H1 (cell line): Measurements from ENCODE around the gene MFRP. TPM values are rescaled to one million over a fixed set of nuclear protein-coding genes. Genes with fewer than 3 reads are reported as not detected.

Experiments
- CTCF ChIA-PET: fragments of 300-600 bp; sonication (Branson Sonifier 250); formaldehyde crosslinking; loops from one replicate; lab custom pipeline; 2021; ENCODE audit not compliant: partially characterized antibody; lab: Charles Lee
- POLR2A ChIA-PET: fragments of 300-600 bp; sonication (Branson Sonifier 250); formaldehyde crosslinking; loops from one replicate; lab custom pipeline; 2021; ENCODE audit warnings: inconsistent platforms; ENCODE audit not compliant: partially characterized antibody; lab: Charles Lee
- DNase-seq, 2 experiments: peaks; one replicate each; pipeline versions ENCODE4 v3.0.0 to v3.0.0-alpha.2; 2010 to 2022; ENCODE audit warnings: low spot score in 2 of 2, low read depth in 1 of 2, mixed read lengths in 1 of 2
- FAIRE-seq: peaks from 2 replicates; lab custom pipeline; 2011; peaks lifted over from hg19 to GRCh38; lab: Jason Lieb, UNC
- H2AFZ ChIP-seq: 2 replicates; pipeline ENCODE4 v1.8.1; 2012; ENCODE audit warnings: low read length, inconsistent platforms
- H2AK5ac ChIP-seq: 2 replicates; pipeline ENCODE4 v1.6.1; 2013; ENCODE audit warnings: low read depth, low read length
- H2BK120ac ChIP-seq: replicated peaks from 2 replicates; pipeline ENCODE3; 2013; ENCODE audit warnings: low read depth, low read length, inconsistent platforms
- H2BK12ac ChIP-seq: 2 replicates; pipeline ENCODE4 v1.6.1; 2013; ENCODE audit warnings: low read depth, low read length
- H2BK15ac ChIP-seq: 2 replicates; pipeline ENCODE4 v1.6.1; 2013; ENCODE audit warnings: low read length
- H2BK20ac ChIP-seq: 2 replicates; pipeline ENCODE4 v1.6.1; 2013; ENCODE audit warnings: low read length
- H2BK5ac ChIP-seq: 2 replicates; pipeline ENCODE4 v1.6.1; 2013; ENCODE audit warnings: low read depth, low read length
- H3K14ac ChIP-seq: 2 replicates; pipeline ENCODE4 v1.6.1; 2013; ENCODE audit warnings: inconsistent platforms; ENCODE audit not compliant: insufficient read length
- H3K18ac ChIP-seq: 2 replicates; pipeline ENCODE4 v1.6.1; 2013; ENCODE audit warnings: low read length; ENCODE audit errors: extremely low read depth
- H3K23ac ChIP-seq: 2 replicates; pipeline ENCODE4 v1.6.1; 2013; ENCODE audit warnings: inconsistent platforms; ENCODE audit not compliant: insufficient read length
- H3K23me2 ChIP-seq: 2 replicates; pipeline ENCODE4 v1.6.1; 2013; ENCODE audit warnings: low read depth, low read length
- H3K27ac ChIP-seq: 2 replicates; pipeline ENCODE4 v1.6.1; 2011; ENCODE audit warnings: low read depth, low read length, inconsistent platforms
- H3K27me3 ChIP-seq, 4 experiments: replicated peaks in 1 of 4; 1 replicate in 1 of 4; 2 replicates in 3 of 4; pipeline versions ENCODE4 v1.6.1 to v1.8.1; 2011 to 2013; ENCODE audit warnings: low read length in 3 of 4, mild to moderate bottlenecking in 3 of 4, inconsistent platforms in 2 of 4, mixed read lengths in 2 of 4, moderate library complexity in 1 of 4; ENCODE audit not compliant: control insufficient read depth in 3 of 4, insufficient read depth in 3 of 4; ENCODE audit errors: extremely low read depth in 1 of 4
- H3K36me3 ChIP-seq, 4 experiments: 2 replicates each; pipeline versions ENCODE4 v1.6.1 to v1.8.1; 2011 to 2013; ENCODE audit warnings: mild to moderate bottlenecking in 4 of 4, low read length in 3 of 4, moderate library complexity in 2 of 4, control low read depth in 1 of 4, inconsistent platforms in 1 of 4; ENCODE audit not compliant: insufficient read depth in 4 of 4, control insufficient read depth in 2 of 4
- H3K4ac ChIP-seq: replicated peaks from 2 replicates; pipeline ENCODE3; 2013; ENCODE audit warnings: low read length, low read depth, mixed read lengths, inconsistent platforms; ENCODE audit not compliant: insufficient read length
- H3K4me1 ChIP-seq, 4 experiments: replicated peaks in 1 of 4; 1 replicate in 1 of 4; 2 replicates in 3 of 4; pipeline versions ENCODE4 v1.6.1 to v1.8.1; 2011 to 2013; ENCODE audit warnings: low read length in 3 of 4, inconsistent platforms in 2 of 4, mixed read lengths in 1 of 4; ENCODE audit not compliant: insufficient read depth in 4 of 4, control insufficient read depth in 3 of 4
- H3K4me2 ChIP-seq, 2 experiments: 2 replicates each; pipeline versions ENCODE4 v1.6.1 to v1.8.1; 2011 to 2013; ENCODE audit warnings: low read depth in 2 of 2, low read length in 2 of 2, control low read depth in 1 of 2, inconsistent platforms in 1 of 2, mild to moderate bottlenecking in 1 of 2; ENCODE audit not compliant: insufficient read depth in 1 of 2
- H3K4me3 ChIP-seq, 4 experiments: fragments of 200-600, 300-600 bp in 1 of 4; sonication (generic), shearing (Covaris generic), sonication (Bioruptor Twin) in 1 of 4; 2 replicates each; pipeline versions ENCODE4 v1.5.1 to v1.8.1; 2011 to 2016; ENCODE audit warnings: low read length in 4 of 4, low read depth in 3 of 4, control low read depth in 2 of 4, inconsistent platforms in 2 of 4, mild to moderate bottlenecking in 2 of 4, mixed read lengths in 1 of 4, moderate library complexity in 1 of 4; ENCODE audit not compliant: insufficient read depth in 2 of 4; ENCODE audit errors: extremely low read depth in 1 of 4
- H3K56ac ChIP-seq: replicated peaks from 2 replicates; pipeline ENCODE3; 2013; ENCODE audit warnings: low read depth, mild to moderate bottlenecking, mixed read lengths, low read length, inconsistent platforms; ENCODE audit not compliant: insufficient read length
- H3K79me1 ChIP-seq: 2 replicates; pipeline ENCODE4 v1.6.1; 2013; ENCODE audit warnings: low read depth, low read length, control low read depth
- H3K79me2 ChIP-seq, 2 experiments: 2 replicates each; pipeline versions ENCODE4 v1.6.1 to v1.8.1; 2012 to 2013; ENCODE audit warnings: low read length in 2 of 2, mild to moderate bottlenecking in 2 of 2, inconsistent platforms in 1 of 2; ENCODE audit not compliant: insufficient read depth in 2 of 2, control insufficient read depth in 1 of 2
- H3K9ac ChIP-seq, 4 experiments: replicated peaks in 1 of 4; 1 replicate in 1 of 4; 2 replicates in 3 of 4; pipeline versions ENCODE4 v1.6.1 to v1.8.1; 2011 to 2013; ENCODE audit warnings: low read depth in 3 of 4, low read length in 3 of 4, control low read depth in 2 of 4, mild to moderate bottlenecking in 2 of 4, moderate library complexity in 2 of 4, inconsistent platforms in 1 of 4; ENCODE audit errors: extremely low read depth in 1 of 4
- H3K9me3 ChIP-seq, 2 experiments: 2 replicates each; pipeline versions ENCODE4 v1.6.1 to v1.8.1; 2012 to 2013; ENCODE audit warnings: mild to moderate bottlenecking in 2 of 2, moderate library complexity in 2 of 2, control low read depth in 1 of 2, inconsistent platforms in 1 of 2, low read depth in 1 of 2, low read length in 1 of 2, mixed read lengths in 1 of 2; ENCODE audit not compliant: insufficient read depth in 2 of 2
- H4K20me1 ChIP-seq, 2 experiments: replicated peaks in 1 of 2; 2 replicates each; pipeline versions ENCODE3 to v1.8.1; 2011 to 2013; ENCODE audit warnings: inconsistent platforms in 2 of 2, low read length in 2 of 2, mild to moderate bottlenecking in 1 of 2; ENCODE audit not compliant: insufficient read depth in 2 of 2, control insufficient read depth in 1 of 2
- H4K5ac ChIP-seq: 2 replicates; pipeline ENCODE4 v1.6.1; 2013; ENCODE audit warnings: low read length, low read depth, mixed read lengths, inconsistent platforms; ENCODE audit not compliant: insufficient read length
- H4K8ac ChIP-seq: 2 replicates; pipeline ENCODE4 v1.8.0; 2013; ENCODE audit warnings: mild to moderate bottlenecking, moderate library complexity, low read length, inconsistent platforms; ENCODE audit not compliant: insufficient read depth; ENCODE audit errors: extremely low read depth
- H4K91ac ChIP-seq: replicated peaks from 2 replicates; pipeline ENCODE3; 2013; ENCODE audit warnings: low read length, mixed read lengths, inconsistent platforms; ENCODE audit not compliant: insufficient read length
- ASH2L ChIP-seq: fragments of 200-600, 300-600 bp; sonication (generic); IDR thresholded peaks from one replicate; pipeline ENCODE4 v1.7.1; 2017; ENCODE audit warnings: low read length
- CHD2 ChIP-seq: IDR thresholded peaks from 2 replicates; pipeline ENCODE4 v1.6.1; 2012; ENCODE audit warnings: low read length, improper control_type of control experiment
- HDAC2 ChIP-seq, 2 experiments: fragments of 300-600 bp in 1 of 2; sonication (generic) in 1 of 2; IDR thresholded peaks; 2 replicates each; pipeline ENCODE4 v1.6.1; 2011 to 2012; ENCODE audit warnings: low read depth in 2 of 2, low read length in 2 of 2, mild to moderate bottlenecking in 2 of 2, moderate library complexity in 2 of 2, borderline replicate concordance in 1 of 2, inconsistent platforms in 1 of 2
- KDM1A ChIP-seq: fragments of 200-600, 300-600 bp; sonication (generic); IDR thresholded peaks from 2 replicates; pipeline ENCODE4 v1.7.1; 2016; ENCODE audit warnings: mild to moderate bottlenecking, low read length, borderline replicate concordance
- RFX5 ChIP-seq: IDR thresholded peaks from 2 replicates; pipeline ENCODE4 v1.6.1; 2011; ENCODE audit warnings: low read depth, low read length, improper control_type of control experiment, borderline replicate concordance
- SIX5 ChIP-seq: IDR thresholded peaks from 2 replicates; pipeline ENCODE4 v1.6.1; 2011; ENCODE audit warnings: mild to moderate bottlenecking, low read depth, low read length
- TAF1 ChIP-seq: IDR thresholded peaks from 2 replicates; pipeline ENCODE4 v1.6.1; 2011; ENCODE audit warnings: mild to moderate bottlenecking, low read depth, low read length
- YY1 ChIP-seq: IDR thresholded peaks from 2 replicates; pipeline ENCODE4 v1.6.1; 2011; ENCODE audit warnings: low read depth, mild to moderate bottlenecking, low read length
- WGBS, 2 experiments: shearing (Covaris generic) in 1 of 2; methylation state at CpG; one replicate each; pipeline versions ENCODE4 v1.1.6 to v1.1.7; 2013 to 2015; ENCODE audit warnings: low lambda C conversion rate in 2 of 2, mixed read lengths in 2 of 2, inconsistent platforms in 1 of 2, low coverage in 1 of 2, missing lambda C conversion rate in 1 of 2; ENCODE audit not compliant: insufficient replicate concordance in 2 of 2, insufficient coverage in 1 of 2, insufficient read length in 1 of 2; ENCODE audit errors: extremely low coverage in 1 of 2, missing lambda C conversion rate in 1 of 2; 5-methylcytosine and 5-hydroxymethylcytosine counted together
- polyA plus RNA-seq, 7 experiments: library from polyadenylated mRNA; depleted of rRNA in 3 of 7; stranded (reverse) in 5 of 7; unstranded in 2 of 7; fragments of >200 nt in 5 of 7; fragments of 200-250 nt in 2 of 7; gene quantifications; 1 replicate in 5 of 7; 2 replicates in 1 of 7; 4 replicates in 1 of 7; pipeline versions ENCODE4 v1.2.1 to v1.2.3, GENCODE V29; 2011 to 2013; ENCODE audit warnings: missing spikeins in 2 of 7, mixed read lengths in 2 of 7
- total RNA-seq: library from RNA; stranded (reverse); fragmentation: NEBNext Ultra II Directional; extraction: Animal tissue kit (Norgen Biotek cat#: 25700); gene quantifications from 2 replicates; pipeline ENCODE4 v1.2.1, GENCODE V29; 2021
- TF ChIP-seq, protein P1 (sequence below): IDR thresholded peaks from 2 replicates; pipeline ENCODE4 v1.6.1; 2011; ENCODE audit warnings: low read depth, mild to moderate bottlenecking, low read length; ENCODE audit not compliant: insufficient read depth

MFRP gene
- total and polyA plus RNA-seq, 2 of the 8 experiments (the other 6 are each of a cell fraction or from before 2014, with no cell fraction given): 0.02 TPM; not detected in 1

DNA sequence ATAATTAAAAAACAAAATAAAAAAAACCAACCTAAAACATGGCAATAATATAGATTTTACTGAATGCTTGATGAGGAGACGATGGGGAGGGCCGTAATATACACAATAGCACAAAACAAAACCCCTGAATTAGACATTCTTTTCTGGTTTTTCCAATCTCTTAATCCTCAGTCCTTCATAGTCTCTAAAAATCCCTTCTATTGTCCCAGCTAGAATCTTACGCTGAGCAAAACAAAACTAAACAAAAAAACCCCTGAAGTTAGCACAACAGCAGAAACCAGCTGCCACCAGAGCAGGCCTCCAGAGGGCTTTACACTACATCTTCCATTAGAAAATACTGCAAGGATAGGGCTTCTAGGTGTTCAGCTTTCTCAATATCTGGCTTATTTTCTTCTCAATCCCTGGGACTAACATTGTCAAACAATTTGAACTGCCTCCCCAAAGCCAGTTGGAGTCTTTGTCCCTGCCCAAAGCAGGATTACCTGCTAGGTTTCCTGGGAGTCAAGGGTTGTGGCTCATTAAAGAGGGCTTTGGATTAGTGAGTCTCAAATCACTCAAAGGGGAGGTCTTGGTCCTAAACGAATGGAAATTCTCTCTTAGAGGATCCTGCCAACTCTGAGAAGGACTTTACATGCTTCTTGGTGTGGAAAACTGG lies 14.3 kb downstream of the MFRP start:
- H2BK15ac ChIP-seq: no peak overlapping the region
- H3K4ac ChIP-seq: no peak overlapping the region
- peak overlapping the region; percentile 96; the same call in 1 of the 2 replicates for H2BK12ac ChIP-seq
- ChIA-PET POLR2A (interaction anchor here (1.1 to 3.9 kb wide), 2 partner anchors 10 to 17 kb away, joined by 4 to 15 read pairs; no protein-coding TSS in a partner anchor), CTCF (interaction anchor here (1.0 to 20.0 kb wide), 4 partner anchors 11 to 49 kb away, joined by 3 to 415 read pairs (median 4); partner anchors contain the start of gene MCAM)
- no peak overlapping the region for H2AK5ac ChIP-seq
- 77% methylated on average over 4 of the region's 4 CpGs; no CpG with 5 or more reads in 1 of the 2 experiments for WGBS, 2 experiments
- H3K4me2 ChIP-seq: no peak overlapping the region
- H3K79me2 ChIP-seq: peaks cover 5 to 26% of the 10 kb centered on the region in 2 experiments; a peak in 3 of 4 replicates
- no peak overlapping the region for H4K8ac ChIP-seq
- H4K20me1 ChIP-seq: peaks cover 0 to 7% of the 10 kb centered on the region in 2 experiments
- peaks cover 4% of the 10 kb centered on the region; the same call in 1 of the 2 replicates for H3K23me2 ChIP-seq
- no peak overlapping the region for H3K9ac ChIP-seq
- H2AFZ ChIP-seq: 0 out of 2 replicates have a peak overlapping the region, but pooled peaks have one; percentile 45
- H2BK120ac ChIP-seq: no peak overlapping the region
- no peaks in the 10 kb centered on the region for H3K9me3 ChIP-seq
- H3K27me3 ChIP-seq: no peaks in the 10 kb centered on the region
- H3K4me1 ChIP-seq: peaks cover 0 to 10% (median 8%) of the 10 kb centered on the region in 4 experiments; a peak in 6 of 7 replicates
- no peak overlapping the region for H2BK20ac ChIP-seq
- H4K5ac ChIP-seq: no peak overlapping the region
- H3K14ac ChIP-seq: no peak overlapping the region
- no peak for TF ChIP-seq CHD2
- no peak for TF ChIP-seq RFX5
- TF ChIP-seq SIX5: no peak
- TF ChIP-seq TAF1: no peak
- no peak for TF ChIP-seq YY1
- no peak for TF ChIP-seq KDM1A
- TF ChIP-seq ASH2L: no peak
- TF ChIP-seq HDAC2 (IDR thresholded peaks at IDR 0.05; ENCODE audit: borderline replicate concordance in 1 of 2, low read depth in 2 of 2, low read length in 2 of 2): no peak
- TF ChIP-seq, protein P1, sequence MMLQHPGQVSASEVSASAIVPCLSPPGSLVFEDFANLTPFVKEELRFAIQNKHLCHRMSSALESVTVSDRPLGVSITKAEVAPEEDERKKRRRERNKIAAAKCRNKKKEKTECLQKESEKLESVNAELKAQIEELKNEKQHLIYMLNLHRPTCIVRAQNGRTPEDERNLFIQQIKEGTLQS: no peak
- H3K27ac ChIP-seq: no peak overlapping the region
- no peak overlapping the region for H3K4me3 ChIP-seq
- no peak overlapping the region for H2BK5ac ChIP-seq
- DNase-seq (no peak), FAIRE-seq (no peak)
- no peak overlapping the region for H4K91ac ChIP-seq
- no peak overlapping the region for H3K56ac ChIP-seq
- H3K36me3 ChIP-seq: peaks cover 0 to 6% (median 2%) of the 10 kb centered on the region in 4 experiments; a peak in 1 of 8 replicates
- no peak overlapping the region for H3K18ac ChIP-seq
- peaks cover 12% of the 10 kb centered on the region for H3K79me1 ChIP-seq
- H3K23ac ChIP-seq: no peak overlapping the region
